ACC112 (cell line): ENCODE results near the gene RYK.

Source experiments
- H2AFZ ChIP-seq: fragments of 200-600 bp; sonication (generic); one replicate; pipeline ENCODE4 v1.6.0; 2017; ENCODE audit warnings: antibody characterized with exemption, low read length; ENCODE audit not compliant: unreplicated experiment
- H3K27ac ChIP-seq: fragments of 200-600 bp; sonication (generic); 2 replicates; pipeline ENCODE4 v1.5.1; 2014; ENCODE audit warnings: low read depth, mild to moderate bottlenecking, antibody characterized with exemption, low read length, moderate library complexity
- H3K27me3 ChIP-seq: fragments of 200-600 bp; sonication (generic); 2 replicates; pipeline ENCODE4 v1.6.1; 2014; ENCODE audit warnings: mild to moderate bottlenecking, antibody characterized with exemption, low read length, moderate library complexity, mixed read lengths; ENCODE audit not compliant: insufficient read depth
- H3K36me3 ChIP-seq: fragments of 200-600 bp; sonication (generic); 2 replicates; pipeline ENCODE4 v1.6.1; 2016; ENCODE audit warnings: mild to moderate bottlenecking, antibody characterized with exemption, low read length, moderate library complexity, mixed read lengths; ENCODE audit not compliant: insufficient read depth
- H3K4me1 ChIP-seq: fragments of 200-600 bp; sonication (generic); one replicate; pipeline ENCODE4 v1.6.1; 2016; ENCODE audit warnings: low read length, mixed read lengths; ENCODE audit not compliant: insufficient read depth, unreplicated experiment, control insufficient read depth
- H3K4me3 ChIP-seq: fragments of 200-600 bp; sonication (generic); 2 replicates; pipeline ENCODE4 v1.5.1; 2014; ENCODE audit warnings: mild to moderate bottlenecking, low read depth, low read length
- H3K79me2 ChIP-seq: fragments of 200-600 bp; sonication (generic); one replicate; pipeline ENCODE4 v1.6.0; 2016; ENCODE audit warnings: low read length; ENCODE audit not compliant: control insufficient read depth, unreplicated experiment, insufficient read depth

RYK gene

GRCh38 chr3:134126153-134126552 is 124.5 kb downstream of the RYK start:
- Histone ChIP-seq H3K27ac (no peak overlapping the region), H3K79me2 (no peaks in the 10 kb centered on the region), H3K4me3 (no peak overlapping the region)

GRCh38 chr3:134114726-134115125 is 135.9 kb downstream of the RYK start:
- H3K79me2 ChIP-seq = no peaks in the 10 kb centered on the region
- H3K36me3 ChIP-seq = no peaks in the 10 kb centered on the region
- no peak overlapping the region for H2AFZ ChIP-seq
- no peak overlapping the region for H3K27ac ChIP-seq
- H3K4me1 ChIP-seq = no peaks in the 10 kb centered on the region
- no peaks in the 10 kb centered on the region for H3K27me3 ChIP-seq
- no peak overlapping the region for H3K4me3 ChIP-seq

More at GRCh38 chr3:134126153-134126552, 124.5 kb downstream of the RYK start:
- Histone ChIP-seq H3K36me3 (peaks cover 7% of the 10 kb centered on the region; the same call in 1 of the 2 replicates), H3K27me3 (no peaks in the 10 kb centered on the region), H2AFZ (no peak overlapping the region), H3K4me1 (no peaks in the 10 kb centered on the region)

- H3K27ac ChIP-seq = no peak overlapping the region
- no peaks in the 10 kb centered on the region for H3K79me2 ChIP-seq
- H3K36me3 ChIP-seq = no peaks in the 10 kb centered on the region
- no peak overlapping the region for H3K4me3 ChIP-seq
- no peaks in the 10 kb centered on the region for H3K27me3 ChIP-seq
- no peaks in the 10 kb centered on the region for H3K4me1 ChIP-seq
- no peak overlapping the region for H2AFZ ChIP-seq
These were observed 139.0 kb downstream of the RYK start for GRCh38 chr3:134111616-134112015.

GRCh38 chr3:134110963-134111362 is 139.7 kb downstream of the RYK start:
- no peaks in the 10 kb centered on the region for H3K79me2 ChIP-seq
- H3K4me1 ChIP-seq = no peaks in the 10 kb centered on the region
- no peak overlapping the region for H3K4me3 ChIP-seq
- no peaks in the 10 kb centered on the region for H3K36me3 ChIP-seq
- no peak overlapping the region for H3K27ac ChIP-seq
- no peaks in the 10 kb centered on the region for H3K27me3 ChIP-seq
- no peak overlapping the region for H2AFZ ChIP-seq
